HepG2 (cell line): Measurements from ENCODE around the gene MADCAM1. TPM values are rescaled to one million over a fixed set of nuclear protein-coding genes. Genes with fewer than 3 reads are reported as not detected.

Experiments
- ATF1 ChIP-seq: IDR thresholded peaks from 2 replicates; pipeline ENCODE4 v1.6.1; 2016; ENCODE audit warnings: mild to moderate bottlenecking, control low read depth
- BHLHE40 ChIP-seq: IDR thresholded peaks from 2 replicates; pipeline ENCODE4 v1.6.1; 2011; ENCODE audit warnings: low read length, improper control_type of control experiment
- FIP1L1 ChIP-seq: fragments of 200-400 bp; formaldehyde crosslinking; IDR thresholded peaks from 2 replicates; pipeline ENCODE4 v1.6.1; 2018; ENCODE audit warnings: low read depth, mild to moderate bottlenecking, low read length, moderate library complexity, borderline replicate concordance; ENCODE audit not compliant: insufficient read depth
- HNRNPK ChIP-seq: fragments of 200-400 bp; formaldehyde crosslinking; IDR thresholded peaks from 2 replicates; pipeline ENCODE4 v1.6.1; 2018; ENCODE audit warnings: low read length, low read depth, moderate library complexity, mild to moderate bottlenecking; ENCODE audit not compliant: poor library complexity, severe bottlenecking
- MTA1 ChIP-seq: sonication (generic); formaldehyde crosslinking; IDR thresholded peaks from 2 replicates; pipeline ENCODE4 v1.4.0; 2020; ENCODE audit warnings: missing genetic modification reagents, mild to moderate bottlenecking, borderline replicate concordance
- NR2C2 ChIP-seq: sonication (generic); formaldehyde crosslinking; IDR thresholded peaks from 2 replicates; pipeline ENCODE4 v1.4.0; 2020; ENCODE audit warnings: missing genetic modification reagents, mild to moderate bottlenecking, moderate library complexity, borderline replicate concordance
- THAP11 ChIP-seq: IDR thresholded peaks from 2 replicates; pipeline ENCODE4 v1.6.1; 2016; ENCODE audit warnings: missing biosample characterization, missing genetic modification reagents
- THYN1 ChIP-seq: sonication (generic); formaldehyde crosslinking; IDR thresholded peaks from 2 replicates; pipeline ENCODE4 v1.8.1; 2023; ENCODE audit warnings: low read depth, mild to moderate bottlenecking, moderate library complexity, missing genetic modification reagents, borderline replicate concordance
- ZBTB7B ChIP-seq: sonication (generic); formaldehyde crosslinking; IDR thresholded peaks from 2 replicates; pipeline ENCODE4 v1.4.0; 2020; ENCODE audit warnings: missing genetic modification reagents
- polyA plus RNA-seq, 8 experiments: library from polyadenylated mRNA; depleted of rRNA in 3 of 8; stranded (reverse) in 7 of 8; unstranded in 1 of 8; fragments of >200 nt; fragmentation: Illumina TruSeq in 4 of 8; extraction: Trizol in 4 of 8; gene quantifications; 2 replicates each; pipeline versions ENCODE4 v1.2.1 to v1.2.3, GENCODE V29; 2011 to 2016; ENCODE audit warnings: low read depth in 4 of 8, missing spikeins in 1 of 8, mixed read lengths in 1 of 8; ENCODE audit not compliant: insufficient read depth in 1 of 8
- total RNA-seq, 5 experiments: library from RNA; depleted of rRNA; stranded (reverse); fragments of >200 nt; fragmentation: Illumina TruSeq; extraction: Trizol; gene quantifications; 2 replicates each; pipeline ENCODE4 v1.2.3, GENCODE V29; 2016; ENCODE audit warnings: low read depth in 1 of 5
- TF ChIP-seq, protein P1 (sequence below): sonication (generic); formaldehyde crosslinking; IDR thresholded peaks from 2 replicates; pipeline ENCODE4 v1.8.0; 2022; ENCODE audit warnings: mild to moderate bottlenecking, missing genetic modification reagents
- TF ChIP-seq, protein P2 (sequence below): sonication (generic); formaldehyde crosslinking; IDR thresholded peaks from 2 replicates; pipeline ENCODE4 v1.4.0; 2020; ENCODE audit warnings: missing genetic modification reagents

The MADCAM1 gene
- total and polyA plus RNA-seq, 2 of the 13 experiments (the other 11 are each of a cell fraction or from before 2014, with no cell fraction given) = 0.29 to 0.33 TPM

DNA sequence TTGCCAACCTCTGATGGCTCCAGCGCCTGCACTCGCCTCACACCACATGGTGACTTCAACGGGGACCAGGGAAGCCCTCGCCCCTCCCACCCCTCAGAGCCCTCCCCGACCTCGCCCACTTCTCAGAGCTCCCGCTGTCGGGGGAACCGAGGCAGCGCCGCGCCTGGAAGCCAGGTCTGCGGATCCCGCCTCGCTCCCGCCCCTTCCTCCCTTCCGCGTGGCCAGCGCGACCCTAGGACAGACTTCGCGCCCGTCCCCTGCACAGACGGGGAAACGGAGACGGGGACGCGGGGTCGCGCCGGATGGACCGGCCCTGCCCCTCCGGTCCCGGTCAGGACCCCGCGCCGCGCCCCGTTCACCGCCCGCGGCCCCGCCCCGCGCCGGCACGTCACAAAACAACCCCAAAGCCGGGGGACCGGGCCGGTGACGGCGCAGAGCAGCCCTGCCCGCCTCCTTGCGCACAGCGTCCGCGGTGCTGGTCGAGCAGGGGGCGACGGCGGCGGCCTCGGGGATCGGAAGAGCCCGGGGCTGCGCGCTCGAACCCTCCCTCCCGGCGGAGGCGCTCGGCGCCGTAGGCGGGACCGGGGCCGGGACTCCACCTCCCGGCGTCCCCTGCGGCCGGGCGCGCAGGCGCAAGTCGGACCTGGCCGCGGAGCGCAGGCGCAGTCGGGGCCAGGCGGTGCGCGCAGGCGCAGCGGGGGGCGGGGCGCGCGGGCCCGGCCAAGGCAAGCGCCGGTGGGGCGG is 34.9 kb downstream of the MADCAM1 start (continued):
- TF ChIP-seq, protein P1, sequence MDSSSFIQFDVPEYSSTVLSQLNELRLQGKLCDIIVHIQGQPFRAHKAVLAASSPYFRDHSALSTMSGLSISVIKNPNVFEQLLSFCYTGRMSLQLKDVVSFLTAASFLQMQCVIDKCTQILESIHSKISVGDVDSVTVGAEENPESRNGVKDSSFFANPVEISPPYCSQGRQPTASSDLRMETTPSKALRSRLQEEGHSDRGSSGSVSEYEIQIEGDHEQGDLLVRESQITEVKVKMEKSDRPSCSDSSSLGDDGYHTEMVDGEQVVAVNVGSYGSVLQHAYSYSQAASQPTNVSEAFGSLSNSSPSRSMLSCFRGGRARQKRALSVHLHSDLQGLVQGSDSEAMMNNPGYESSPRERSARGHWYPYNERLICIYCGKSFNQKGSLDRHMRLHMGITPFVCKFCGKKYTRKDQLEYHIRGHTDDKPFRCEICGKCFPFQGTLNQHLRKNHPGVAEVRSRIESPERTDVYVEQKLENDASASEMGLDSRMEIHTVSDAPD (CRISPR knock-in tag) = 0 out of 2 replicates have a peak, but pooled peaks have one; percentile 24
- no peak for TF ChIP-seq FIP1L1
- TF ChIP-seq THAP11 (CRISPR knock-in tag) = peak; percentile 92
- 0 out of 2 replicates have a peak, but pooled peaks have one; percentile 32 for TF ChIP-seq NR2C2
- TF ChIP-seq HNRNPK = peak; percentile 68
- peak; percentile 61; the same call in 1 of the 2 replicates for TF ChIP-seq MTA1
- TF ChIP-seq ATF1 (CRISPR knock-in tag) = no peak
- TF ChIP-seq, protein P2, sequence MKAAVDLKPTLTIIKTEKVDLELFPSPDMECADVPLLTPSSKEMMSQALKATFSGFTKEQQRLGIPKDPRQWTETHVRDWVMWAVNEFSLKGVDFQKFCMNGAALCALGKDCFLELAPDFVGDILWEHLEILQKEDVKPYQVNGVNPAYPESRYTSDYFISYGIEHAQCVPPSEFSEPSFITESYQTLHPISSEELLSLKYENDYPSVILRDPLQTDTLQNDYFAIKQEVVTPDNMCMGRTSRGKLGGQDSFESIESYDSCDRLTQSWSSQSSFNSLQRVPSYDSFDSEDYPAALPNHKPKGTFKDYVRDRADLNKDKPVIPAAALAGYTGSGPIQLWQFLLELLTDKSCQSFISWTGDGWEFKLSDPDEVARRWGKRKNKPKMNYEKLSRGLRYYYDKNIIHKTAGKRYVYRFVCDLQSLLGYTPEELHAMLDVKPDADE (CRISPR knock-in tag) = 0 out of 2 replicates have a peak, but pooled peaks have one; percentile 20
- TF ChIP-seq THYN1 = no peak
- peak; percentile 84 for TF ChIP-seq ZBTB7B (CRISPR knock-in tag)
- no peak for TF ChIP-seq BHLHE40
